Vagina (tissue), 2 donors: ENCODE data around the gene BECN2.

Source experiments
- CTCF ChIP-seq, 3 experiments: fragments of 450-650 bp in 2 of 3; fragments of 200-600 bp in 1 of 3; sonication (generic) in 1 of 3; IDR thresholded peaks; one replicate each; pipeline ENCODE4 v1.5.1; 2017 to 2019; ENCODE audit warnings: antibody characterized with exemption in 3 of 3, mild to moderate bottlenecking in 2 of 3, moderate library complexity in 2 of 3
- POLR2A ChIP-seq, 2 donors: fragments of 450-650 bp; IDR thresholded peaks; one replicate each; pipeline ENCODE4 v1.6.1; 2017; ENCODE audit warnings: antibody characterized with exemption in 2 of 2, mild to moderate bottlenecking in 2 of 2, moderate library complexity in 2 of 2
- POLR2AphosphoS5 ChIP-seq, 2 donors: sonication (generic); formaldehyde crosslinking; IDR thresholded peaks; one replicate each; pipeline ENCODE4 v1.9.0; 2017; ENCODE audit warnings: antibody characterized with exemption in 2 of 2, mild to moderate bottlenecking in 2 of 2, low read depth in 1 of 2; ENCODE audit not compliant: insufficient read depth in 1 of 2

GRCh38 chr1:241979926-241980325 is 22.4 kb downstream of the BECN2 start:
- TF ChIP-seq CTCF (IDR thresholded peaks at IDR 0.05) = no peak
- no peak for TF ChIP-seq POLR2A (IDR thresholded peaks at IDR 0.05)
- no peak for TF ChIP-seq POLR2AphosphoS5 (IDR thresholded peaks at IDR 0.05; ENCODE audit: insufficient read depth in 1 of 2, low read depth in 1 of 2)
